GM12891 (cell line): ENCODE measurements around the gene POLD2. TPM values are rescaled to one million over a fixed set of nuclear protein-coding genes. Genes with fewer than 3 reads are reported as not detected.
A peak's percentile ranks its signal among the peaks of the same experiment; 100 is the strongest.
"Not testable (repeated sequence)": the region's sequence is repeated elsewhere in the genome, so short reads cannot be mapped to it uniquely, and the experiment has no call there.

Source experiments
- DNase-seq: peaks from one replicate; pipeline ENCODE4 v3.0.0; 2011; ENCODE audit warnings: low spot score; ENCODE audit not compliant: insufficient read length
- FAIRE-seq: peaks from 2 replicates; lab custom pipeline; 2011; peaks lifted over from hg19 to GRCh38; lab: Jason Lieb, UNC
- PAX5 ChIP-seq: IDR thresholded peaks from 2 replicates; pipeline ENCODE4 v1.6.1; 2011; ENCODE audit warnings: low read length, moderate library complexity, mild to moderate bottlenecking; ENCODE audit not compliant: insufficient read depth, severe bottlenecking
- POLR2A ChIP-seq: IDR thresholded peaks from 2 replicates; pipeline ENCODE4 v1.6.1; 2011; ENCODE audit warnings: low read depth, low read length, control low read depth
- POLR2AphosphoS5 ChIP-seq: IDR thresholded peaks from 2 replicates; pipeline ENCODE4 v1.6.1; 2011; ENCODE audit warnings: low read depth, low read length, control low read depth
- POU2F2 ChIP-seq: IDR thresholded peaks from 2 replicates; pipeline ENCODE4 v1.6.1; 2011; ENCODE audit warnings: low read depth, mild to moderate bottlenecking, control low read depth, low read length, moderate library complexity
- SPI1 ChIP-seq: IDR thresholded peaks from 2 replicates; pipeline ENCODE4 v1.6.1; 2011; ENCODE audit warnings: low read depth, low read length, control low read depth
- TAF1 ChIP-seq: IDR thresholded peaks from 2 replicates; pipeline ENCODE4 v1.6.1; 2011; ENCODE audit warnings: low read depth, low read length, control low read depth
- polyA plus RNA-seq: library from polyadenylated mRNA; unstranded; fragments of >200 nt; gene quantifications from one replicate; pipeline ENCODE4 v1.2.1, GENCODE V29; 2012; ENCODE audit warnings: low read depth, missing spikeins, inconsistent platforms; ENCODE audit not compliant: missing spikeins

The POLD2 gene
- 117 TPM for polyA plus RNA-seq

GRCh38 chr7:44123190-44124003, at the start of gene POLD2:
POLD2 (minus strand) TSS chr7:44123548; CDS start chr7:44122053, 1,495 bp downstream.
- TF ChIP-seq POU2F2, result no peak
- TF ChIP-seq SPI1, result no peak
- peak; percentile 62; the same call in 1 of the 2 replicates for TF ChIP-seq POLR2AphosphoS5
- peak; percentile 45; the same call in 1 of the 2 replicates for TF ChIP-seq POLR2A
- no peak for TF ChIP-seq TAF1
- peak; percentile 59 for TF ChIP-seq PAX5
- FAIRE-seq (peak; percentile 97), DNase-seq (peak; percentile 100)

GRCh38 chr7:44172803-44173424, 49.6 kb upstream of the POLD2 start:
- FAIRE-seq (no peak), DNase-seq (no peak)
- no peak for TF ChIP-seq POLR2AphosphoS5

- no peak for DNase-seq
- FAIRE-seq, result no peak
- TF ChIP-seq POU2F2 (no peak), SPI1 (no peak), POLR2A (no peak), POLR2AphosphoS5 (no peak), PAX5 (no peak), TAF1 (no peak)
These were observed 49.0 kb upstream of the POLD2 start for GRCh38 chr7:44172352-44172751.

GRCh38 chr7:44171901-44172300, 48.6 kb upstream of the POLD2 start:
- FAIRE-seq, result not testable (repeated sequence)

GRCh38 chr7:44167920-44168319, 44.6 kb upstream of the POLD2 start:
- DNase-seq (no peak), FAIRE-seq (no peak)
- TF ChIP-seq POLR2A (no peak), SPI1 (0 out of 2 replicates have a peak, but pooled peaks have one; percentile 17), POLR2AphosphoS5 (no peak), PAX5 (no peak)

More at GRCh38 chr7:44171901-44172300, 48.6 kb upstream of the POLD2 start:
- DNase-seq, result not testable (repeated sequence)

GRCh38 chr7:44163591-44163990, 40.2 kb upstream of the POLD2 start:
- no peak for FAIRE-seq
- TF ChIP-seq POLR2AphosphoS5 (no peak), PAX5 (no peak), TAF1 (no peak), POLR2A (no peak), SPI1 (no peak), POU2F2 (no peak)
- DNase-seq, result no peak

GRCh38 chr7:44162785-44163395, 39.5 kb upstream of the POLD2 start:
- no peak for FAIRE-seq
- no peak for TF ChIP-seq POU2F2
- TF ChIP-seq POLR2A, result no peak
- no peak for TF ChIP-seq TAF1
- no peak for TF ChIP-seq SPI1
- TF ChIP-seq POLR2AphosphoS5, result no peak
- TF ChIP-seq PAX5, result no peak
- DNase-seq, result no peak

GRCh38 chr7:44162179-44162578, 38.8 kb upstream of the POLD2 start:
- DNase-seq (no peak), FAIRE-seq (no peak)
- TF ChIP-seq POLR2A, result no peak
- no peak for TF ChIP-seq POLR2AphosphoS5
- no peak for TF ChIP-seq POU2F2
- no peak for TF ChIP-seq PAX5
- no peak for TF ChIP-seq SPI1
- no peak for TF ChIP-seq TAF1

GRCh38 chr7:44161371-44161770, 38.0 kb upstream of the POLD2 start:
- no peak for DNase-seq
- TF ChIP-seq POU2F2, result no peak
- no peak for TF ChIP-seq TAF1
- TF ChIP-seq POLR2A, result no peak
- TF ChIP-seq POLR2AphosphoS5, result no peak
- TF ChIP-seq PAX5, result no peak
- TF ChIP-seq SPI1, result no peak
- FAIRE-seq, result no peak

- DNase-seq (no peak), FAIRE-seq (no peak)
- TF ChIP-seq POLR2AphosphoS5, result no peak
These were observed 36.7 kb upstream of the POLD2 start for GRCh38 chr7:44159824-44160630.
